Measurements from ENCODE around the gene KLK15.

Gene KLK15

GRCh38 chr19:50804420-50805272 is 28.7 kb downstream of the KLK15 start:
- DNase-seq (ENCODE audit: low read depth) = peak; percentile 99
- no peak for TF ChIP-seq CTCF (IDR thresholded peaks at IDR 0.05; ENCODE audit: insufficient read depth, low read depth, low read length, missing control alignments)
- H3K4me3 ChIP-seq (ENCODE audit: low read length) = peak overlapping the region; percentile 99

- no peak for TF ChIP-seq CTCF (IDR thresholded peaks at IDR 0.05; ENCODE audit: insufficient read depth, low read depth, low read length, missing control alignments)
- H3K4me3 ChIP-seq (ENCODE audit: low read length) = peak overlapping the region; percentile 99
These were observed 29.5 kb downstream of the KLK15 start for GRCh38 chr19:50803633-50804419.

GRCh38 chr19:50801107-50801506 is 32.3 kb downstream of the KLK15 start:
- TF ChIP-seq CTCF (IDR thresholded peaks at IDR 0.05; ENCODE audit: insufficient read depth, low read depth, low read length, missing control alignments) = no peak
- H3K4me3 ChIP-seq (ENCODE audit: low read length) = no peak overlapping the region
- no peak for DNase-seq (ENCODE audit: low read depth)

More at GRCh38 chr19:50803633-50804419, 29.5 kb downstream of the KLK15 start:
- no peak for DNase-seq (ENCODE audit: low read depth)

GRCh38 chr19:50799547-50799851 is 33.9 kb downstream of the KLK15 start:
- no peak for TF ChIP-seq CTCF (IDR thresholded peaks at IDR 0.05; ENCODE audit: insufficient read depth, low read depth, low read length, missing control alignments)
- DNase-seq (ENCODE audit: low read depth) = no peak
- H3K4me3 ChIP-seq (ENCODE audit: low read length) = no peak overlapping the region

- no peak overlapping the region for H3K4me3 ChIP-seq (ENCODE audit: low read length)
- DNase-seq (ENCODE audit: low read depth) = no peak
- TF ChIP-seq CTCF (IDR thresholded peaks at IDR 0.05; ENCODE audit: insufficient read depth, low read depth, low read length, missing control alignments) = no peak
These were observed 34.5 kb downstream of the KLK15 start for GRCh38 chr19:50798659-50799546.

GRCh38 chr19:50797781-50798658 is 35.4 kb downstream of the KLK15 start:
- no peak for DNase-seq (ENCODE audit: low read depth)
- no peak for TF ChIP-seq CTCF (IDR thresholded peaks at IDR 0.05; ENCODE audit: insufficient read depth, low read depth, low read length, missing control alignments)
- H3K4me3 ChIP-seq (ENCODE audit: low read length) = no peak overlapping the region
